ENCODE measurements around the gene POLA1. TPM values are rescaled to one million over a fixed set of nuclear protein-coding genes. Genes with fewer than 3 reads are reported as not detected.

The POLA1 gene
- total and polyA plus RNA-seq, 7 donors = 1.8 to 15.0 (median 11.4) TPM

DNA sequence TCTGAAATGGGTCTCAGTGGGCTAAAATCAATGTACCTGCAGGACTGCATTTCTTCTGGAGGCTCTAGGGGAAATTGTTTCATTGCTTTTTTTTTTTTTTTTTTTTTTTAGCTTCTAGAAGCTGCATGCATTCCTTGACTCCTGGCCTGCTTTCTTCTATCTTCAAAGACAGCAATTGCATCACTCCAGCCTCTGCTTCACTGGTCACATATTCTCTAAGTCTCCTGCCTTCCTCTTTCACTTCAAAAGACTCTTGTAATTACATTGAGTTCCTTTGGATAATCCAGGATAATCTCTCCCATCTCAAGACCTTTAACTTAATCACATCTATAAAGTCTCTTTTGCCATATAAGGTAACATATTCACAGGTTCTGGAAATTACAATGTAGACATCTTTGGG, 35.3 kb upstream of the POLA1 start:
- Histone ChIP-seq H3K27me3 (no peaks in the 10 kb centered on the region), H3K4me1 (no peaks in the 10 kb centered on the region), H3K4me3 (no peak overlapping the region), H3K36me3 (no peaks in the 10 kb centered on the region), H3K9me3 (no peaks in the 10 kb centered on the region), H3K27ac (no peak overlapping the region)
- no peak for DNase-seq
- intact Hi-C loops (cut with DNase I) = no loop called here
- TF ChIP-seq POLR2AphosphoS5 (IDR thresholded peaks at IDR 0.05) (no peak), CTCF (IDR thresholded peaks at IDR 0.05) (no peak), POLR2A (IDR thresholded peaks at IDR 0.05) (no peak), EP300 (IDR thresholded peaks at IDR 0.05) (no peak)

- H3K27ac ChIP-seq = no peak overlapping the region
- intact Hi-C loops (cut with DNase I) = no loop called here
- no peak for TF ChIP-seq CTCF (IDR thresholded peaks at IDR 0.05)
- TF ChIP-seq POLR2AphosphoS5 (IDR thresholded peaks at IDR 0.05) = no peak
- no peak for TF ChIP-seq EP300 (IDR thresholded peaks at IDR 0.05)
- TF ChIP-seq POLR2A (IDR thresholded peaks at IDR 0.05) = no peak
- no peak for DNase-seq
- no peaks in the 10 kb centered on the region for H3K9me3 ChIP-seq
- no peaks in the 10 kb centered on the region for H3K27me3 ChIP-seq
- 81 to 86% methylated on average over 1 of the region's 1 CpG for WGBS, 2 donors
- H3K4me3 ChIP-seq = no peak overlapping the region
- no peaks in the 10 kb centered on the region for H3K4me1 ChIP-seq
- H3K36me3 ChIP-seq = no peaks in the 10 kb centered on the region
Measured at GRCh38 chrX:24659106-24659505, 34.6 kb upstream of the POLA1 start.

DNA sequence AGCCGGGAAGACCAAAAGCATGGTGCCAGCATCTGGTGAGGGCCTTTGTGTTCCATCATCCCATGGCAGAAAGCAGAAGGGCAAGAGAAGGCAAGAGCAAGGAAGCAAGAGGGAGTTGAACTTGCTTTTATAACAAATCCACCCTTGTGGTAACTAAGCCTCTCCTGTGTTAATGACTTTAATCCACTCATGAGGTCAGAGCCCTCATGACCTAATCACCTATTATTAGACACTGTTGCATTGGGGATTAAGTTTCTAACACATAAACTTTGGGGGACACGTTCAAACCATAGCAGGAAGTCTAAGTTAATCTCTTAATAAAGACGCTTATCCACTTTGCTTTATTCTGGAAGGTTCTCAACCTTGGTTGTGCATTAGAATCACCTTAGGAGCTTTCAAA, 34.1 kb upstream of the POLA1 start:
- no peak for DNase-seq
- Histone ChIP-seq H3K4me1 (no peaks in the 10 kb centered on the region), H3K9me3 (no peaks in the 10 kb centered on the region), H3K27ac (no peak overlapping the region), H3K27me3 (no peaks in the 10 kb centered on the region), H3K36me3 (no peaks in the 10 kb centered on the region), H3K4me3 (no peak overlapping the region)
- WGBS, 2 donors = 82 to 87% methylated on average over 3 of the region's 3 CpGs
- TF ChIP-seq EP300 (IDR thresholded peaks at IDR 0.05) = no peak
- intact Hi-C loops (cut with DNase I) = no loop called here

- H3K27ac ChIP-seq = no peak overlapping the region
- H3K27me3 ChIP-seq = no peaks in the 10 kb centered on the region
- intact Hi-C loops (cut with DNase I) = no loop called here
Measured at GRCh38 chrX:24661292-24661691, 32.4 kb upstream of the POLA1 start.

GRCh38 chrX:24662352-24662751, 31.4 kb upstream of the POLA1 start:
- WGBS, 2 donors = 17 to 71% methylated on average over 4 of the region's 4 CpGs
- no peaks in the 10 kb centered on the region for H3K27me3 ChIP-seq
- no peaks in the 10 kb centered on the region for H3K4me1 ChIP-seq
- H3K27ac ChIP-seq = no peak overlapping the region
- no peaks in the 10 kb centered on the region for H3K36me3 ChIP-seq
- H3K9me3 ChIP-seq = no peaks in the 10 kb centered on the region
- no peak for DNase-seq
- intact Hi-C loops (cut with DNase I) = no loop called here
- TF ChIP-seq POLR2A (IDR thresholded peaks at IDR 0.05) (no peak), CTCF (IDR thresholded peaks at IDR 0.05) (no peak), EP300 (IDR thresholded peaks at IDR 0.05) (no peak), POLR2AphosphoS5 (IDR thresholded peaks at IDR 0.05) (no peak)
- no peak overlapping the region for H3K4me3 ChIP-seq

More at GRCh38 chrX:24661292-24661691, 32.4 kb upstream of the POLA1 start:
- Histone ChIP-seq H3K4me3 (no peak overlapping the region), H3K36me3 (no peaks in the 10 kb centered on the region), H3K9me3 (no peaks in the 10 kb centered on the region), H3K4me1 (no peaks in the 10 kb centered on the region)
- TF ChIP-seq POLR2A (IDR thresholded peaks at IDR 0.05) (no peak), POLR2AphosphoS5 (IDR thresholded peaks at IDR 0.05) (no peak), EP300 (IDR thresholded peaks at IDR 0.05) (no peak), CTCF (IDR thresholded peaks at IDR 0.05) (no peak)
- DNase-seq = no peak
